Natural killer cell (primary cell): Measurements from ENCODE around the gene MRPL3. TPM values are rescaled to one million over a fixed set of nuclear protein-coding genes. Genes with fewer than 3 reads are reported as not detected.

Experiments used
- ATAC-seq, 3 donors: fragments of 150-1000 bp in 2 of 3; fragments of 200-7000 bp in 1 of 3; cut with Tn5 transposase; 1 replicate in 1 of 3; 2 replicates in 2 of 3; pipeline ENCODE4 v1.10.0; 2021; ENCODE audit warnings: mild to moderate bottlenecking in 2 of 3, moderate library complexity in 2 of 3
- DNase-seq, 2 donors: peaks; one replicate each; pipeline versions ENCODE4 v3.0.0 to v3.0.0-alpha.2; 2013 to 2021; ENCODE audit warnings: mixed read lengths in 1 of 2
- H3K27ac ChIP-seq: one replicate; pipeline ENCODE4 v1.5.1; 2013; ENCODE audit warnings: mild to moderate bottlenecking, low read length
- H3K27me3 ChIP-seq: one replicate; pipeline ENCODE4 v1.6.1; 2013; ENCODE audit warnings: low read length; ENCODE audit not compliant: control insufficient read depth, insufficient read depth
- H3K36me3 ChIP-seq: one replicate; pipeline ENCODE4 v1.6.1; 2013; ENCODE audit warnings: low read length; ENCODE audit not compliant: control insufficient read depth, insufficient read depth
- H3K4me1 ChIP-seq: one replicate; pipeline ENCODE4 v1.6.1; 2013; ENCODE audit warnings: low read length; ENCODE audit not compliant: control insufficient read depth, insufficient read depth
- H3K4me3 ChIP-seq: one replicate; pipeline ENCODE4 v1.5.1; 2013; ENCODE audit warnings: low read length
- H3K9me3 ChIP-seq: one replicate; pipeline ENCODE4 v1.6.1; 2013; ENCODE audit warnings: low read length; ENCODE audit not compliant: control insufficient read depth, insufficient read depth
- H3K27ac Mint-ChIP-seq, 2 donors: one replicate each; pipeline ENCODE4 v1.8.0; 2022; ENCODE audit warnings: mild to moderate bottlenecking in 2 of 2, mixed read lengths in 2 of 2, moderate library complexity in 1 of 2
- H3K27me3 Mint-ChIP-seq, 2 donors: one replicate each; pipeline ENCODE4 v1.8.0; 2022; ENCODE audit warnings: low read depth in 2 of 2, mixed read lengths in 2 of 2
- H3K36me3 Mint-ChIP-seq: one replicate; pipeline ENCODE4 v1.8.0; 2022; ENCODE audit warnings: mixed read lengths
- H3K4me1 Mint-ChIP-seq, 2 donors: one replicate each; pipeline ENCODE4 v1.8.0; 2022; ENCODE audit warnings: mixed read lengths in 2 of 2
- H3K4me3 Mint-ChIP-seq: one replicate; pipeline ENCODE4 v1.8.0; 2022; ENCODE audit warnings: mild to moderate bottlenecking, moderate library complexity, mixed read lengths
- H3K9me3 Mint-ChIP-seq, 2 donors: one replicate each; pipeline ENCODE4 v1.8.0; 2022; ENCODE audit warnings: mixed read lengths in 2 of 2
- CTCF ChIP-seq: fragments of 200-600 bp; IDR thresholded peaks from one replicate; pipeline ENCODE4 v1.8.0; 2022; ENCODE audit warnings: antibody characterized with exemption
- WGBS: methylation state at CpG from one replicate; pipeline ENCODE4 v1.1.7; 2013; ENCODE audit warnings: missing lambda C conversion rate; ENCODE audit not compliant: insufficient coverage; 5-methylcytosine and 5-hydroxymethylcytosine counted together
- intact Hi-C: fragments of 100-400 bp; cut with micrococcal nuclease; formaldehyde crosslinking; loops from one replicate; pipeline ENCODE4 v1.14.2; 2022
- total RNA-seq, 4 donors: library from RNA; stranded (reverse); fragments of 120-200 nt in 1 of 4; gene quantifications; one replicate each; pipeline versions ENCODE4 v1.2.3 to v1.2.4, GENCODE V29; 2013 to 2022

The MRPL3 gene
- total RNA-seq, 3 donors from 2014 or later (not counting 1 experiment from before 2014, with no cell fraction given) = 25.9 to 42.2 (median 29.7) TPM

DNA sequence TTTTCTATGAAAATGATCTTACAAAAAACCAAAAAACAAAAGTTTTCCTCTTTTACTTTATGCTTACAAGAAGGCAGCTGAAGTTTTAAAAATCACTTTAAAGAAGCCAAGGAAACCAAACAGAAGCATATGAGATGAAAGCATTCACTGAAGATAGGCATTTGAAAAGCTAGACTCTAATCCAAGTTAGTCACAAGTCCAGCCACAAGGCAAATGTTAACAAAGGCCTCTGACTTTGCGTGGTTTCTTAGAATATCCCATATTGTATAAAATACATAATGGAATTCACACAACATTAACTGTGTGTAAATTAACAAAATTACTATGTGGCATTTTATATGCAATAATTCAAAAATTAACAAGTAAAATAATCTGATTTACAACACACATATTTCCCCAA lies 17.7 kb downstream of the MRPL3 start:
- Histone ChIP-seq H3K27me3 (no peaks in the 10 kb centered on the region), H3K4me1 (no peaks in the 10 kb centered on the region), H3K36me3 (peaks cover 36% of the 10 kb centered on the region), H3K27ac (no peak overlapping the region), H3K9me3 (no peaks in the 10 kb centered on the region), H3K4me3 (no peak overlapping the region)
- Mint-ChIP-seq H3K36me3 (peaks cover 2% of the 10 kb centered on the region), H3K27ac (no peak overlapping the region), H3K27me3 (no peaks in the 10 kb centered on the region), H3K4me3 (no peak overlapping the region), H3K4me1 (peaks cover 0 to 11% of the 10 kb centered on the region in 2 donors), H3K9me3 (no peaks in the 10 kb centered on the region)
- ATAC-seq (no peak), DNase-seq (no peak)
- no CpG with 5 or more reads among the region's 1 CpG for WGBS
- no peak for TF ChIP-seq CTCF
- intact Hi-C loops = no loop called here

DNA sequence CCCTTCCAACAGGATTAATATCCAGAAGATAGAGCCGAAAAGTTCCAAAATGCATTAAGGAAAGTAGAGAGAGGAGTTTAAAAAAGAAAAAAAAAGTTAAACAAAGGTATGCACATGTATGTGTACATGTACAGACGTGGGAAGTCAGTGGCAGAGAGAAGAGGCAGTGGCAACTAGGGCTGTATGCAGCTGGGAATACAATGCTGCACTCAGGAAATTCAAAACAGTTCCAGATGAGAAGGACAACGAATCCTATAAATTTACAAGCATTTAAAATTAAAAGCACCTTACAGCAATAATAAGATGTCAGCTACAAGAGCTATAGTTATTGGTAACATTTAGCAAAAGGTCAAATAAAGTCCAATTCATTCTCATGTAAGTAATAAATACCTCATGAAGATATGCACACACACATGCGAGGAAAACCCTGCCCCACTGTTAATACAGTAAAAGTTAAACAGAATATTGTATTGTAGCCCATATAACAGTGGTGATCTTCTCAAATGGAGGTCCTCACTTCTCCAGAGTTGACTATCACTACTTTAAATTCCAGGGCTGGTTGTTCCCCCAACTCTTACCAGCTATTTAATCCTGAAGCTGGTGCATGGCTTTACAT lies 18.2 kb downstream of the MRPL3 start:
- no peak for ATAC-seq
- H3K27ac Mint-ChIP-seq = no peak overlapping the region
- intact Hi-C loops = no loop called here

GRCh38 chr3:131480116-131480515 lies 22.7 kb downstream of the MRPL3 start:
- DNase-seq = no peak
- Mint-ChIP-seq H3K4me3 (no peak overlapping the region), H3K36me3 (peaks cover 7% of the 10 kb centered on the region), H3K27me3 (no peaks in the 10 kb centered on the region), H3K27ac (no peak overlapping the region), H3K9me3 (no peaks in the 10 kb centered on the region), H3K4me1 (peaks cover 5 to 12% of the 10 kb centered on the region in 2 donors)
- Histone ChIP-seq H3K27me3 (no peaks in the 10 kb centered on the region), H3K36me3 (peaks cover 14% of the 10 kb centered on the region), H3K9me3 (no peaks in the 10 kb centered on the region), H3K4me3 (no peak overlapping the region), H3K27ac (no peak overlapping the region), H3K4me1 (no peaks in the 10 kb centered on the region)
- intact Hi-C loops = no loop called here
- no peak for ATAC-seq
- TF ChIP-seq CTCF = no peak
- 92% methylated on average over 2 of the region's 2 CpGs for WGBS

More for the DNA sequence above, 18.2 kb downstream of the MRPL3 start:
- H3K4me3 Mint-ChIP-seq = no peak overlapping the region
- Histone ChIP-seq H3K4me1 (no peaks in the 10 kb centered on the region), H3K27ac (no peak overlapping the region), H3K4me3 (no peak overlapping the region), H3K36me3 (peaks cover 32% of the 10 kb centered on the region), H3K9me3 (no peaks in the 10 kb centered on the region), H3K27me3 (no peaks in the 10 kb centered on the region)
- no peaks in the 10 kb centered on the region for H3K9me3 Mint-ChIP-seq
- H3K27me3 Mint-ChIP-seq = no peaks in the 10 kb centered on the region
- no peak for TF ChIP-seq CTCF
- 80% methylated on average over 2 of the region's 4 CpGs for WGBS
- no peak for DNase-seq
- peaks cover 7% of the 10 kb centered on the region for H3K36me3 Mint-ChIP-seq
- H3K4me1 Mint-ChIP-seq = peaks cover 0 to 11% of the 10 kb centered on the region in 2 donors

- H3K4me1 ChIP-seq = no peaks in the 10 kb centered on the region
- ATAC-seq = no peak
- H3K27ac ChIP-seq = no peak overlapping the region
- intact Hi-C loops = no loop called here
- H3K4me3 Mint-ChIP-seq = no peak overlapping the region
- H3K4me1 Mint-ChIP-seq = peaks cover 14 to 27% of the 10 kb centered on the region in 2 donors
- H3K27ac Mint-ChIP-seq = no peak overlapping the region
- no peak for DNase-seq
- no peaks in the 10 kb centered on the region for H3K9me3 Mint-ChIP-seq
- 90% methylated on average over 2 of the region's 3 CpGs for WGBS
- H3K4me3 ChIP-seq = no peak overlapping the region
- no peaks in the 10 kb centered on the region for H3K27me3 Mint-ChIP-seq
- H3K27me3 ChIP-seq = no peaks in the 10 kb centered on the region
- H3K9me3 ChIP-seq = no peaks in the 10 kb centered on the region
- peaks cover 7% of the 10 kb centered on the region for H3K36me3 Mint-ChIP-seq
- no peak for TF ChIP-seq CTCF
- H3K36me3 ChIP-seq = peaks cover 9% of the 10 kb centered on the region
Measured at GRCh38 chr3:131477813-131478212, 25.0 kb downstream of the MRPL3 start.
